ENCODE measurements around the gene HAVCR1.

- TF ChIP-seq POLR2A (IDR thresholded peaks at IDR 0.05; ENCODE audit: low read depth, low read length) (no peak), POLR2AphosphoS5 (IDR thresholded peaks at IDR 0.05; ENCODE audit: low read depth, low read length) (no peak), TAF1 (IDR thresholded peaks at IDR 0.05; ENCODE audit: low read depth, low read length) (no peak)
Measured at GRCh38 chr5:157059891-157060290, 975 bp upstream of the HAVCR1 start.
